ENCODE data around the gene FAM168A.

DNA sequence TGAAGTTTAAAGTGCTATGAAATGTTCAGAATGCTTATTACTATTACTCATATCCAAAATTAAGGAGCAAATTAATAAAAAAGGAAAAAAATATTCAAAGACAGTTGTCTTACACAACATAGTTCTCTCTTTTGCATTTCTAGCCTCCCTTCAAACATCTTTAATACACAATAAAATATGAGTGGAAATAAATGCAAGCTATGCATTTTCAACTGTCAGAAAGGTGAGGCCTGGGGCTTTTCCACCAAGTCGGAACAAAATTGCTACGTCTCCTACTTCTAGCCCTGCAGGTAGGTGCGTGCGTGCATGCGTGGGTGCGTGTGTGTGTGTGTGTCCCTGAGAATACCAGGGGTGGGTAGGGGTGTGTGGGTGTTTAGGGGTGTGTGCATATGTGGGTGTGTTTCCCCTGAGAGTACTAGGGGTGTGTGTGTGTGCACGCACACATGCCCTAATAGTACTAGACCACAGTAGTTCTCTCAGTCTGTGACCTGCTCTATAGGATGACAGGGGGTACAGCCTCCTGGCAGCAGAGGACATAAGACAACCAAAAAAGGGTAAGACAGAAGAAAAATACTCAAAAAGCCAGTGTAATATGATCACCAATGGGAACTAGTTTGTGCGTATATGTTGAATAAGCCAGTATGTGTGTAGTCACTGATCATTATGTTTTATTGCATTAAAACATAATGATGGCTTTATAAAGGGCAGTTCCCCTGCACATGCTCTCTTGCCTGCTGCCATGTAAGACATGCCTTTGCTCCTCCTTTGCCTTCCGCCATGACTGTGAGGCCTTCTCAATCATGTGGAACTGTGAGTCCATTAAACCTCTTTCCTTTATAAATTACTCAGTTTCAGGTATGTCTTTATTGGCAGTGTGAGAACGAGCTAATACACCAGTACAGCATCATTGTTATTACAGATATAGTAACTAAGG is 89.4 kb downstream of the FAM168A start:
- TF ChIP-seq, protein P1, sequence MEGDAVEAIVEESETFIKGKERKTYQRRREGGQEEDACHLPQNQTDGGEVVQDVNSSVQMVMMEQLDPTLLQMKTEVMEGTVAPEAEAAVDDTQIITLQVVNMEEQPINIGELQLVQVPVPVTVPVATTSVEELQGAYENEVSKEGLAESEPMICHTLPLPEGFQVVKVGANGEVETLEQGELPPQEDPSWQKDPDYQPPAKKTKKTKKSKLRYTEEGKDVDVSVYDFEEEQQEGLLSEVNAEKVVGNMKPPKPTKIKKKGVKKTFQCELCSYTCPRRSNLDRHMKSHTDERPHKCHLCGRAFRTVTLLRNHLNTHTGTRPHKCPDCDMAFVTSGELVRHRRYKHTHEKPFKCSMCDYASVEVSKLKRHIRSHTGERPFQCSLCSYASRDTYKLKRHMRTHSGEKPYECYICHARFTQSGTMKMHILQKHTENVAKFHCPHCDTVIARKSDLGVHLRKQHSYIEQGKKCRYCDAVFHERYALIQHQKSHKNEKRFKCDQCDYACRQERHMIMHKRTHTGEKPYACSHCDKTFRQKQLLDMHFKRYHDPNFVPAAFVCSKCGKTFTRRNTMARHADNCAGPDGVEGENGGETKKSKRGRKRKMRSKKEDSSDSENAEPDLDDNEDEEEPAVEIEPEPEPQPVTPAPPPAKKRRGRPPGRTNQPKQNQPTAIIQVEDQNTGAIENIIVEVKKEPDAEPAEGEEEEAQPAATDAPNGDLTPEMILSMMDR (IDR thresholded peaks at IDR 0.05), result no peak
- no peak for TF ChIP-seq POLR2A (IDR thresholded peaks at IDR 0.05)
